ENCODE results near the gene DSCAM. TPM values are rescaled to one million over a fixed set of nuclear protein-coding genes. Genes with fewer than 3 reads are reported as not detected.
"Not testable (repeated sequence)": the region's sequence is repeated elsewhere in the genome, so short reads cannot be mapped to it uniquely, and the experiment has no call there.

DSCAM gene
- total and polyA plus RNA-seq, 10 donors = 0.02 to 2.7 (median 2.0) TPM

- Histone ChIP-seq H3K36me3 (no peaks in the 10 kb centered on the region), H3K4me3 (no peak overlapping the region), H3K4me1 (no peaks in the 10 kb centered on the region), H3K9me3 (peaks cover 0 to 12% (median 7%) of the 10 kb centered on the region in 8 donors), H3K27me3 (replicated peaks in 1 of 7) (no peaks in the 10 kb centered on the region), H3K27ac (no peak overlapping the region)
- 31 to 52% (median 34%) methylated on average over 1 of the region's 1 CpG for WGBS, 5 donors
- TF ChIP-seq POLR2AphosphoS5 (IDR thresholded peaks at IDR 0.05) (no peak), POLR2A (IDR thresholded peaks at IDR 0.05) (no peak), CTCF (IDR thresholded peaks at IDR 0.05 in 8 of 11, conservative IDR thresholded peaks at IDR 0.05 in 3 of 11) (no peak)
- intact Hi-C loops (cut with DNase I; ENCODE audit: low total_unique reads) = no loop called here
- no peak for DNase-seq
Measured at GRCh38 chr21:40324389-40324788, 522.6 kb downstream of the DSCAM start.

- WGBS, 5 donors = 45 to 53% (median 49%) methylated on average over 2 of the region's 2 CpGs
- H3K27me3 ChIP-seq (replicated peaks in 1 of 7) = not testable (repeated sequence)
Measured at GRCh38 chr21:40320718-40321117, 526.2 kb downstream of the DSCAM start.

GRCh38 chr21:40318371-40318770 is 528.6 kb downstream of the DSCAM start:
- Histone ChIP-seq H3K27ac (no peak overlapping the region), H3K4me1 (no peaks in the 10 kb centered on the region), H3K9me3 (peaks cover 0 to 12% (median 0%) of the 10 kb centered on the region in 8 donors), H3K4me3 (no peak overlapping the region), H3K36me3 (no peaks in the 10 kb centered on the region), H3K27me3 (replicated peaks in 1 of 7) (no peaks in the 10 kb centered on the region)
- 88 to 94% (median 91%) methylated on average over 9 of the region's 9 CpGs for WGBS, 5 donors
- no peak for DNase-seq
- no peak for TF ChIP-seq POLR2A (IDR thresholded peaks at IDR 0.05)
- no peak for TF ChIP-seq CTCF (IDR thresholded peaks at IDR 0.05 in 8 of 11, conservative IDR thresholded peaks at IDR 0.05 in 3 of 11)
- TF ChIP-seq POLR2AphosphoS5 (IDR thresholded peaks at IDR 0.05) = no peak
- intact Hi-C loops (cut with DNase I; ENCODE audit: low total_unique reads) = no loop called here

More at GRCh38 chr21:40320718-40321117, 526.2 kb downstream of the DSCAM start:
- intact Hi-C loops (cut with DNase I; ENCODE audit: low total_unique reads); H3K4me3 ChIP-seq; H3K36me3 ChIP-seq; H3K27ac ChIP-seq; H3K4me1 ChIP-seq; DNase-seq: not testable (repeated sequence)
- H3K9me3 ChIP-seq = peaks cover 0 to 11% (median 0%) of the 10 kb centered on the region in 8 donors

- intact Hi-C loops (cut with DNase I; ENCODE audit: low total_unique reads) = no loop called here
- DNase-seq = no peak
- Histone ChIP-seq H3K9me3 (peaks cover 0 to 15% (median 0%) of the 10 kb centered on the region in 8 donors), H3K27ac (no peak overlapping the region), H3K27me3 (replicated peaks in 1 of 7) (no peaks in the 10 kb centered on the region), H3K4me1 (no peaks in the 10 kb centered on the region), H3K36me3 (no peaks in the 10 kb centered on the region), H3K4me3 (no peak overlapping the region)
- TF ChIP-seq POLR2AphosphoS5 (IDR thresholded peaks at IDR 0.05) = no peak
- TF ChIP-seq CTCF (IDR thresholded peaks at IDR 0.05 in 8 of 11, conservative IDR thresholded peaks at IDR 0.05 in 3 of 11) = no peak
- no peak for TF ChIP-seq POLR2A (IDR thresholded peaks at IDR 0.05)
- 71 to 85% (median 82%) methylated on average over 3 of the region's 3 CpGs for WGBS, 5 donors
Measured at GRCh38 chr21:40316104-40316503, 530.9 kb downstream of the DSCAM start.

GRCh38 chr21:40315626-40316025 is 531.3 kb downstream of the DSCAM start:
- 75 to 82% (median 78%) methylated on average over 1 of the region's 1 CpG for WGBS, 5 donors
- H3K9me3 ChIP-seq = peaks cover 0 to 15% (median 0%) of the 10 kb centered on the region in 8 donors
- TF ChIP-seq POLR2AphosphoS5 (IDR thresholded peaks at IDR 0.05) (no peak), POLR2A (IDR thresholded peaks at IDR 0.05) (no peak), CTCF (IDR thresholded peaks at IDR 0.05 in 8 of 11, conservative IDR thresholded peaks at IDR 0.05 in 3 of 11) (no peak)
- no peaks in the 10 kb centered on the region for H3K4me1 ChIP-seq
- intact Hi-C loops (cut with DNase I; ENCODE audit: low total_unique reads) = no loop called here
- no peaks in the 10 kb centered on the region for H3K27me3 ChIP-seq (replicated peaks in 1 of 7)
- no peaks in the 10 kb centered on the region for H3K36me3 ChIP-seq
- no peak overlapping the region for H3K4me3 ChIP-seq
- no peak overlapping the region for H3K27ac ChIP-seq
- no peak for DNase-seq

Measured in spleen (tissue), 11 donors.